Glomerular visceral epithelial cell (primary cell): Measurements from ENCODE around the gene RPS27.
"Not testable (repeated sequence)": the region's sequence is repeated elsewhere in the genome, so short reads cannot be mapped to it uniquely, and the experiment has no call there.

ENCODE experiments used
- DNase-seq: peaks from one replicate; pipeline ENCODE4 v3.0.0-alpha.2; 2016; ENCODE audit errors: extremely low spot score

The RPS27 gene

DNA sequence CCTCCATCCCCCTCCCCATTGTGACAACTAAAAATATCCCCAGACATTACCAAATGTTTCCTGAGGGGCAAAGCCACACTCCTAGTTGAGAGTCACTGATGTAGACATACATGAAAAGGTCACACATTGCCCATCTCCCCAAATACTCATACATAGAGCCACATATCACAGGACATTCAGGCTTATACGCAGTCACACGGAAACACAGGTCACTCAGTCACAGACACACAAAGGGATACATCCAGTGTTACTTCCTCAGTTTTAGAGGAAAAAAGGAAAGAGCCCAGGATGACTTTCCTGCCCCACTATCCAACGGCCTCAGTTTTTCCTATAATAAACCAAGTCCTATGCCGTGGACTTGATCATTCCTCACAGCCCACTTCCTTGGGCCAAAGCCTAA, 29.1 kb upstream of the RPS27 start:
- no peak for DNase-seq

DNA sequence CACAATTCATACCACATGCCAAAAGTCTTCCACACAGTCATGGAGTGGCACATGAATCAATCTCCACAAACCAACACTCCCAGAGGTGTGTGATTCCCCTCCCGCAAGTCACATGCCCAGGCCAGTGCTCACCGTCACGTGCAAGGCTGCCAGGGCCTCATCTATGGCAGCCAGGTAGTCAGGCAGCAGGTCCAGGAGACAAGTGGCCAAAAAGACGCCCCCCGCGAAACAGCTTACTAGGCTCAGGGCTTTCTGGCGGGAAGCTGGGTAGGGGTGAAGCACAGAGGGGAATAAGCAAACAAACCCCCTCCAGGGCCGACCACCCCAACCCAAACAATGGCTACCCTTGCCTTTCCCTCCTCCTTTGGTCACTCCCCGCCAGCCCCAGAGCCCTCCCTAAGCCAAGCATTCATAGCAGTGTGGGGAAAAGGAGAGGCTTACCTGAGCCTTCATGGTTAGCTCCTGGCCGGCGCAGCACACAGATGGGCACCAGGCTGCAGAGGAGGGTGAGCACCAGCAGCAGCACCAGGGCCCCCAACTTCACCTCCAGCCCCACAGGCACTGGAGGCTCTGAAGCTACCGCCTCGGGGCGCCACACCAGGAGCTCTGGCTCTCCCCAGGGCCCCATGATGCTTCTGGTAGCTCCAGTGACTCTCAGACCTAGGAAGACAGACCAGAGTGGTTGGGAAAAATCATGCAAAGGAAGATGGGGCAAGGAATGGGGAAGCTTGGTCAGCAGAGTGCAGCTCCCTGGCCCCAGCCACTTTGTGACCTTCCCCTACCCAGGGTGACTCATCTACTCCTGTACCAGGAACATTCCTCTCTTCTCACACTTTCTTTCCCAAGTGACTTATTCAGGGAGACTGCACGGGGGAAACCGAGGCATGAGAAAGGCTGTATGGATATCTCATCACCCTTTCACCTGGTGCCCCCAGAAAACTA, 28.2 kb upstream of the RPS27 start:
- DNase-seq = peak; percentile 70

DNA sequence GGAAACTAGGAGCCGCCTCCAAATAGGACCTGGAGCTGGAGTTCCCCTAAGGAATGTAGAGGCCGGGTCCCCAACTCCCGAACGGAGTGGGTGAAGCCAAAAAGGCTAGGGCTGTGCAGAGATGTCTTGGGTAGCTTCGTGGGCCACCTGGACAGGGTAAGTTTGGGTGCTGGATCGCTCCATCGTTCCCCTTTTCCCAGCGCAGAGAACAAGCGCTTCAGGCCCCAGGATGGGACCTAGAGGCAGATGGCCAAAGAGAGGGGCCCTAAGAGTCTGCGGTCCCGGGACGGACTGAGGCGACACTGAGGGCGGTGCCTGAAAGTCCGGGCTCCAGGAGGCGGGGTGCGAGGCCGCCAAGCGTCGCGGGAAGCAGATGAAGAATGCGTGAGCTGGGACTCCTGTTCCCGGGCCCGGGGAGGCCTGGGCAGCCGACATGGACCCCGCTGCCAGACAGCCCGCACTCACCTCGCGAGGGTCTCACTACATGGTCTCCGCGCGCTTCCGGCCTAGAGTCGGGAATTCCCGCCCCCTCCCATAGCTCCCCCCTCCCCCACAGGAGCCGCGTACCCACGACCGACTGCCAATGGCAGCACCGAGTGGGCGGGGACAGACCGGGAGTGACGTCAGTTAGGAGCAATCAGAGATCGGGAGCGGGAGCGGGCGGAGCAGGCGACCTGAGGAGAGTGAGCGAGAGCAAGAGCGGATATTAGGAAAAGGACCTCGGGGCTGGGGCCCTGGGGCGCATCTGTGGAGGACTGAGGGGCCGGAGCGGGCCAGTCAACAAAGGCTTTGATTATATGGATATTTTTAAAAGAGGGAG, 27.3 kb upstream of the RPS27 start, which contains the start of gene SLC39A1:
Gene SLC39A1 (minus strand): TSS at position 508 of the 820 bp plus-strand sequence. CDS start 822 bp downstream, outside the sequence.
- DNase-seq = peak; percentile 98

DNA sequence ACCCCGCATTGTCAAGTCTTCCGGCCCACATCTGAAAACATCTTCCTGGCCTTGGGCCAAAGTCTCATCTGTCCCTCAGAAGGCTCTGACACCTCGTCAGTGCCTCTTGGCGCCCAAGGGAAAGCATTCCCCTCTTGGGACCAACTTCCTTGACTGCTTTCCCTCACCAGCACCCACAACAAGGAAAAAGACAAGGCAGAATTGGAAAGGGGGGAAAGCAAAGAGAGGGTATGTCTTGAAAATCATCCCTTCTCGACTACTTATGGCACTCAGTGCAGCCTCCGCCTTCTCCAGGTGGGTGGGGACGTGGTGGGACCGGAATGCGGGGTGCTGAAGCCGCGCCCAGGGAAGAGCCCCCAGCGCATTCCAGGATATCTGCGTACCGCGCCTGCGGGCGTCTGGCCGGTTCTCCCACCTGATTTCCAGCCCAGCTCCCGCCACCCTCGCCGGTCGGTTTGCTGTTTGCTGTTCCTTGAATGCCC, 26.7 kb upstream of the RPS27 start:
- peak; percentile 82 for DNase-seq

DNA sequence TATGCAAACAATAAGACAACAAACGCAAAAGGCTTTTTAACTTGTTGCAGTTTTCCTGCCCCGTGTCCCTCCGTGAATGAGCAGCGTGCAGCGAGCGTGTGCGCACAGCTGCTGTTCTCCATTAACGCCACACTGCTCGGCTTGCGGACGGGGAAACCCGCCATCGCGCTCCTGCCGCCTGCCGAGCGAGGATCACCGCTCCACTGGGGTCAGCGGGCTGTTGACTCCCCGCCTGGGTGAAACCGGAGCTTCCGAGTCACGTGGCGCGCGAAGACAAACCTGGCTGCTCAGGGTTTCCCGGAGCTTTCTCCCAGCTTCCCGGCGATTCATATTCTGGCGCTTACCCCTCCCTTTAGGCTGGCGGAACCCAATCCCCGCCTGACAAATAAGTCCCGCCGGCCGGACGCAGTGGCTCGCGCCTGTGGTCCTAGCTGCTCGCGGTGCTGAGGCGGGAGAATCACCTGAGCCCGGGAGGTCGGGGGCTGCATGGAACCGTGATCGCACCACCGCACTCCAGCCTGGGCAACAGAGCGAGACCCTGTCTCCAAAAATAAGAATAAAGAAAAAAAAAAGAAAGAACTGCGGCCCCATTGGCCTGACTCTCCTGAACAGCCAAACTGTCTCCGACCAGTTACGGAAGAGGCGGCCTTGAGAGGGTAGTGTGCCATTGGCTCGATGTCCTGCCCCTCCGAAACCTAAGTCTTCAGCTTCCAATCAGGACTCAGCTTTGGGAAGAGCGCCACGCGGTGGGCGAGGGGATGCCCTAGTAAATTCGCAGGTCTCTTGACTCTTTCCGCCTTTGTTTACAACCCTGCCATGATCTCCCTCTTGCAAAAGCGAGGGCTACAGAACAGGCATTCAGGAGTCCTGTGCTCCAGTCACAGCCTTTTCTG, 23.2 kb upstream of the RPS27 start, which contains the start of gene CREB3L4:
Gene CREB3L4 (plus strand): TSS at position 796 of the 893 bp plus-strand sequence. CDS start 624 bp downstream, outside the sequence.
- DNase-seq = peak; percentile 96

DNA sequence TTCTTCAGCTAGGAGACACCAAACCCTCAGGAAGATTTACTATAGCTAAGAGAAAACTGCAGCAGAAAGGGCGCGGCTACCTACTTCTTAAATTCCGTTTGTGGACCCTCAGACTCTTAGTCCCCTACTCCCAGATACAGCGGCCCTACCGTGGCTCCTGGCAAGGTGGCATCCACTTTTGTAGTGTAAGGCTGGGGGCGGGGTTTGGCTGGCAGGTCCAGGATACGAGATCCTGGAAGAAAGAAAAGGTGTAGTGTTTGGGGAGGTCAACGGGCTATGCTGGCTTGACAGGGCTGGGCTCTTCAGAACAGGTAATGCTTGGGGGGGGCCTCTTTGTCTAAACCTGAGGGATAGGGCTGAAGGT, 22.6 kb upstream of the RPS27 start:
- no peak for DNase-seq

DNA sequence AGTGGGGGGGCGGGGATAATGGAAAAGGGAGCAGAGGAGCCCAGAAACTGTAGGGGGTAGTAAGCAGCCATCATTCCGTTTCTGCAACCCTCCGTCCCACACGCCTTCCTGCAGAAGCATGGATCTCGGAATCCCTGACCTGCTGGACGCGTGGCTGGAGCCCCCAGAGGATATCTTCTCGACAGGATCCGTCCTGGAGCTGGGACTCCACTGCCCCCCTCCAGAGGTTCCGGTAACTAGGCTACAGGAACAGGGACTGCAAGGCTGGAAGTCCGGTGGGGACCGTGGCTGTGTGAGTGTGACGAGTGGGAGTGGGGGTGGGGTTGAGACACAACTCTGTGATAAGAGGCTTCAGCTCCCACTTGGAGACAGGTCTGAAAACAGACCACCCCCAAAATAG, 22.2 kb upstream of the RPS27 start:
- DNase-seq = no peak

DNA sequence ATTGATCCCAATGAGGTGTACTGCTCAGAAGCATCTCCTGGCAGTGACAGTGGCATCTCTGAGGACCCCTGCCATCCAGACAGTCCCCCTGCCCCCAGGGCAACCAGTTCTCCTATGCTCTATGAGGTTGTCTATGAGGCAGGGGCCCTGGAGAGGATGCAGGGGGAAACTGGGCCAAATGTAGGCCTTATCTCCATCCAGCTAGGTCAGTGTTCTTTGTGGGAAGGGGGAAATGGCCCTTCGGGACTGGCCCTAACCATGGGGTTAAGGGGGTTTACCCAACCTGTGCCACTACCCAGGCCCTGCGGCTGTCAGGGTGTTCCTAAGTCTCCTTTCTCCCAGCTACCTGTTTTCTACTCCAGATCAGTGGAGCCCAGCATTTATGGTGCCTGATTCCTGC, 21.6 kb upstream of the RPS27 start:
- no peak for DNase-seq

DNA sequence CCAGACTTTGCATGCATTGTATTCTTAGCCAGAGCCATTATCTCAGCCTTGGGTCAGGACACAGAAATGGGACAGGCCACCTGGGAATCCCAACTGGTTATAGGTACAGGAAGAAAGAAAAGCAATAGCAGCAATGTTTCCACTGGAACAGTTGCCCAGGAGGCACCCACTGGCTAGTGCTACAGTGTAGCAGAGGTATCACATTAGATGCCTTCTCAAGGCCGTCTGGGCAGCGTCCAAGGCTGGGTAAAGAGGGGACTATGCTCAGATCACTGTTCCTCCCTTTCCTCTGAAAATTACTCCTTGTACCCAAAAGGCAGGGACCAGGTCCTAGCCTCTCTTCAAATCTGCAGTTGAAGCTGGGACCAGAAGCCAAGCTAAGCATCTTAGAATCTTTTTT, 20.2 kb upstream of the RPS27 start:
- no peak for DNase-seq

DNA sequence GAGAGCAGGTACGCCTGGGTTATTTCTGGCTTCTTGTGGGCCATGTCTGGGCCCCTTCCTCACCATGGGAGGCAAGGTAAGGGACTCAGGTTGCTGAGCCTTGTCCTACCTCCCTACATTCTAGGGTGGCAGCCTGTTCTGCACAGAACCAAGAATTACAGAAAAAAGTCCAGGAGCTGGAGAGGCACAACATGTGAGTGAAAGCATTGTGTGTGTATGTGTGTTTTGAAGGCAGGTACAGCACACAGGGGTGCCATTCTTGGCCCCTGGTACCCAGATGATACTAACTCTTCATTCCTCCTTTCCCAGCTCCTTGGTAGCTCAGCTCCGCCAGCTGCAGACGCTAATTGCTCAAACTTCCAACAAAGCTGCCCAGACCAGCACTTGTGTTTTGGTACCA, 17.5 kb upstream of the RPS27 start:
- DNase-seq = no peak

DNA sequence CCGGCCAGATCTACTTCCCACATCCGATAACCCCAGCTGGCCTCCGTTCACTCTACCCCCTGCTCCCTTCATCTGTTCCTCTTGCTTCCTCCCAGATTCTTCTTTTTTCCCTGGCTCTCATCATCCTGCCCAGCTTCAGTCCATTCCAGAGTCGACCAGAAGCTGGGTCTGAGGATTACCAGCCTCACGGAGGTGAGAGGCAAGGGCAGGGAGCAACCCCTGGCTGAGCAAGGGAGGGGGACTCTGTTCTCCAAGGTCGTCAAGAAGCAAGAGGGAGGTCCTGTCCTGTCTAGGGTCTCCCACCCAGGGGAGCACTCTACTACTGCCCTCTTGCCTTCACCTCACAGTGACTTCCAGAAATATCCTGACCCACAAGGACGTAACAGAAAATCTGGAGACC, 17.0 kb upstream of the RPS27 start:
- no peak for DNase-seq

DNA sequence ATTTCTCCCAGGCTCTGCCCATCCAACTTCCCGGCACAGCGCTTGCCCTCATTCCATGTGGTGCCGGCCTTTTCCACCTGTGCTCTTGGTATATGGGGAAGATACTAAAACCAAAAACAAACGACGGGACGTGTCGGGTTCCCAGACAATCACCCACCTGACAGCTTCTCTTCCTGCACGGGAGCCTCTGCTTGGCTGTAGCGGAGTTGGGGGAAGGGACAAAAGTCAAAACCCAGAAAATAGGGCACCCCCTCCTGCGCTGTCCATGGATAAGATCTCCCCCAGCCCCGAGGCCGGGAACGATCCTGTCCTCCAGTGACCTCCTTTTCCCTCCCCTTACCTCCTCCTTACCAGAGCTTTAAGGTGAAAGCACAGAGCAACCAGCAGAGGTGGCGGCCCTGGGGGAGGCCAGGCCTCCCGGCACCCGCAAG, 13.7 kb upstream of the RPS27 start:
- DNase-seq = no peak

DNA sequence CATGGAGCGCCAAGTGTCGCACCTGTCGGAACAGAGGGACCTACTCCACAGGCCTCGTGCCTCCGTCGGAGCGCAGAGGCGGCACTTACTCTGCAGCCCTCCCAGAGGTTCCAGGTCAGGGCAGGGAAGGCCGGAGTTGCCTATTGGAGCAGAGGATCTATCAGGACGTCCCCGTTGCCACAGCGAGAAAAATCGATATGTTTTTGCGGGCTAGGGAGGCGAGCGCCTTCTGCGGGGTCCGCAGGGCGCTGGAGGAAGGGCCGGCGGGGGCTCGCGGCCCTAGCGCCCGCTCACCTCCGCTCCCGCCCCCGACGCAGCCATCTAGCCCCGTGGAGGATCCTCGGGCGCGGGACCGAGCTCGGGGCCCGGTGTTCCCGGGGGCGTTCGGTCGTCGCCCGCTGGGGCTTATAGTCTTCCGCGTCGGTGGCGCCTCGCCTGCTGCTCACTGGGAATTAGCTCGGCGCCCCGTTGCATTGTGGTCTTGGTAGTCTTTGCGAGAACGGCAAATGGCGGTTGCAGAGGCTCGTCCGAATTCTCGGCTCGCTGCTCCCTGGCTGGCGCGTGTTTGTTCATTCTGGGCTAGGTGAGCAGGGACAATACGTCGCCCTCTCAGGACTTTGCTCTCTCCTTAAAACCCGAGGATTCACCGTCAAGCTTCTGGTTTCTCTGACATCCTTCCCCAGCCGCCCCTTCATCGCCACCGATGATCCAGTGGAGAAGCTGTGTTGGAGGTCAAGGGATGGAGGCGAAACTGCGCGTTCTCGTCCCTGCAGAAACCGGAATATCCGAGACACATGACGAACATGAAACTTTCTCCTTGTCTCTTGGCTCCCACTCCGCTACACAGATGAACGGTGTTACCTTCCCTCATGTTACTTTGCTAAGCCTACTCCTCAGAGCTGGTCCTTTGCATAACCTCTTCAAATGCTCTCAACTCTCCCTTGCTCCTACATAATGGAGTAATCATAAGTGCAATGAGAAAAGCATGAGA, 13.0 kb upstream of the RPS27 start, which contains the start of gene JTB:
Gene JTB (minus strand): TSS at position 425 of the 991 bp plus-strand sequence. CDS start 422 bp downstream, at position 3.
- peak; percentile 76 for DNase-seq

DNA sequence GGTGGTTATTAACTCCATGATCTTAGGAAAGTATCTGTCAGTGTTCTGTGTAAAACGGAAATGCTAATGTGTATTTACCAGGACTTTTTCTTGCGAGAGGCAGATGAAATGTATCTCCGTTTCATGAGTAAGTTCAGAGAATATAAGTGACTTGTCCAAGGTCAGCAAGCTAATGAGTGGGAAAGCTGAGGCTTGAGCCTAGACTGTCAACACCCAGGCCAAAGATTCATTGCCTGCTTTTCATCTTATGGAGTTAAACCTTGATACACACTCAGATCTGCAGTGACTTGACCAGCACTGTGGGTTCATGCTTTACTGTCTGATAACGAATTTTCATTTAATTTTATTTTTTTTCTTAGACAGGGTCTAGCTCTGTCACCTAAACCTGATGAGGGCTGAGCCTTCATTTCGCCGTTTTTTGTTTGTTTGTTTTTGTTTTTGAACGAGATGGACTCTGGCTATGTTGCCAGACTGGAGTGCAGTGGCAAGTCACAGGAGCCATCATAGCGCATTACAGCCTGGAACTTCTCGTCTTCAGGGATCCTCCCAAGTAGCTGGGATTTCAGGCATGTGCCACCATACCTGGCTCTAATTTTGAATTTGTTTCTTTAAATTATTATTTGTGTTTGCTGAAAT, 12.2 kb upstream of the RPS27 start:
- DNase-seq = no peak

DNA sequence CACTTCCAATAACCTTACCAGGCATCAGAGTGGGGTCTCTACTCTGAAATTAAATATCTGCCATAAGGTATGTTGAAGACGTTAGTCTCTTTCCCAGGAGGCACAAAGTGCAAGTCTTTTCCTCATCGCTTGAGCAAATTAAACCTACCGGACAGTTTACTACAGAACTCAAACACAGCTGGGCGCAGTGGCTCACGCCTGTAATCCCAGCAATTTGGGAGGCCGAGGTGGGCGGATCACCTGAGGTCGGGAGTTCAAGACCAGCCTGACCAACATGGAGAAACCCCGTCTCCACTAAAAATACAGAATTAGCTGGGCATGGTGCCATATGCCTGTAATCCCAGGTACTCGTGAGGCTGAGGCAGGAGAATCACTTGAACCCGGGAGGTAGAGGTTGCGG, 11.5 kb upstream of the RPS27 start:
- not testable (repeated sequence) for DNase-seq

DNA sequence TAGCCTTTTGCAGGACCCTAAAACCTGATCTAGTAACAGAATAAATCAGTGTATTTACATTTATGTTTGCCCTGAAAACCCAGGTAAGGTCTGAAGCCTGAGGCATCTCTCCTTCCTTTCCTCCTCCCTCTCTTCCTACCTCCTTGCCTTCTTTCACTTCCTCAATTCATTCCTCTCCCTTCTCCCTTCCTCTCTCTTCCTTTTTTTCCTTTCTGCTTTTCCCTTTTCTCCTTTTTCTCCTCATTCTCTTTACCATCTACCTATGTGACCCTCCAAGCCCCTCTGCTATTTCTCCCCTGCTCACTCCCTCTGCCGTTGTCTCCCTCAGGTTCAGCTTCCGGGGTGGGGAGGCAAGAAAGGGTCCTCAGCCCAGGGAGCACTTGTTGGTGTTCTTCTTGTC, 8.8 kb upstream of the RPS27 start:
- DNase-seq = not testable (repeated sequence)

DNA sequence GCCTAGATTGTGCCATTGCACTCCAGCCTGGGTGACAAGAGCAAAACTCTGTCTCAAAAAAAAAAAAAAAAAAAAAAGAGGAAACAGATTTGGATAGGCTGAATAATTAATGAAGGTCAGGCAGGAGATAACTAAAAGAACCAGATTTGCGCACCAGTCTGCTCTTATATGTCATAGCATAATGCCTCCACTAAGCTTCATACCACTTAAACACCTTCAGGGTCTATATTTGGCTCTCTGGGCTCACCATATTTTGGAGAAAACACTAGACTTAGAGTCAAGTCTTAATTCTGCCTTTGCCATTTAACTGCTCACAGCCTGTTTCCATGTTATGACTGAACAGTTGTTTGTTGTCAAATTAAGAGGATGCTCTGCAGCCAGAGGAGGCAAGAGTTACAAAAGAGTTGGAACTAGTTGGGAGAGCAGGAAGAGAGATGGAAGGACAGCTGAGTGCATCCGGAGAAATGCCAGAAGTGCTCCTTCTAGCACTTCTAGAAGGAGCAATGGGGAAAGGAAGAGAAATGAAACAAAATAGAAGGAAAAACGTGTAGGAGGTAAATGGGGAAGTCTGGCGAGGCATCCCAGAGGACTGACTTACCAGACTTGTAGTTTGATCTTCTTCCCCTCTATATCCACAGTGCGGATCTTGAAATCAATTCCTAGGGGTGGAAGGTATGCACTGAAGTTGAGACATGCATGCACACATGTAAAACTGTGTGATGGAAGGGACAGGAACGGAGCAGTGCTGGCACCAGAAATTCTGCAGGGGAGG, 6.3 kb upstream of the RPS27 start:
- no peak for DNase-seq

DNA sequence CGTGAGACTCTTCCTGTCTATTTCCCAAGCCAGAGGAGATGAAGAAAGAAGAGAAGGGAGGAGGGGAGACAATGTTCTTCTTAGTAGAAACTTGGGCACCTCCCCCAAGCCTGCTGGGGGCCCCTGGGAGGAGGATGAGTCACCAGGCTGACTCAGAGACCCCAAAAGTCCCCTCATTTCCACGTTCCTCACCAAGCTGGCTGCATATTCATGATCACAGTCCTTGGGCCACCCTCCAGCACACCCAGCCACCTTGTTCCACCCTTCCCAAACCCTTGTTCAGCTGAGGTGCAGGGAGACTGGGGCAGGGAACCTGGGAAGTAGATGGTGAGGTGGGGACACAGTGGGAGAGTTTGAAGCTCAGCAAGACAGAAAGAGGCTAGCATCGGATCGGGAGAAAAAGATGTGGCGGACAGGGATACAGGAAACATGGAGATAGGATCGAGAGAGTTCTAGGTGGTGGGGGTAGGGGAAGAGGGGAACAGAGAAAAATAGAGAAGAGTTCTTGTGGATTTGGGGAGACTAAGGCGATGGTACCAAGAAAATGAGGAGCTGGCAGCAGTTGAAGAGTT, 5.1 kb upstream of the RPS27 start:
- DNase-seq = peak; percentile 80
